GM18526 (cell line): Measurements from ENCODE around the gene SRSF1.

Experiments used
- POLR2A ChIP-seq: IDR thresholded peaks from 3 replicates; pipeline ENCODE4 v1.6.1; 2011; ENCODE audit not compliant: insufficient read length; ENCODE audit errors: extremely low read depth

SRSF1 gene

DNA sequence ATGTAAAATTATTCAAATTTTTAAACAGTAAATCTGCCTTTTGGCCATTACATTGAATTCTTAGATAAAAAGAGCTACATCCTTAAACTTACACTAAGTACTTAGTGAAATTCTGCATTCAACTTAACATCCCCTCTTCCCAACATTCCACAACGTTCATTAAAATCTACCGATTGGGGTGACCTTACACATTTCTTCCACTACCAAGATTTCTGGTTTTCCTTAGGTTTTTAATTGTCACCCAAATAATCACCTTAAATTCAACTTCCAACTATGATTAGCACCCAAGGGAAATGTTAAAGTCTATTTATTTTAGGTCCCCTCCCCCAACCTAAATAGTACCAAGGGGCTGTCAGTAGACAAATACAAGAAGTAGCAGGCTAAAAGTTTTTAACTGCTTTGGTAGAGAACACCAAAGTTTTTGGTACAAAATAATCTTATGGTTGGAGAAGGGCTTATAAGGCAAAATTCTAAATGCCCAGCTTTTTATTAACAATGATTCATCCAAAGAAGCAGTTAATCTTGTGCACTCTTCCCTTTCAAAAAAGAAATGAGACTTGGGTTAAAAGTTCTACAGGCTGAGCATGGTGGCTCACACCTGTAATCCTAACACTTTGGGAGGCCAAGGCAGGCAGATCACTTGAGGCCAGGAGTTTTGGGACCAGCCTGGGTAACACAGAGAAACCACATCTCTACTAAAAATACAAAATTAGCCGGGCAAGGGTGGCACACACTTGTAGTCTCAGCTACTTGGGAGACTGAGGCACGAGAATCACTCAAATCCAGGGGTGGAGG lies 4.7 kb downstream of the SRSF1 start:
- no peak for TF ChIP-seq POLR2A

DNA sequence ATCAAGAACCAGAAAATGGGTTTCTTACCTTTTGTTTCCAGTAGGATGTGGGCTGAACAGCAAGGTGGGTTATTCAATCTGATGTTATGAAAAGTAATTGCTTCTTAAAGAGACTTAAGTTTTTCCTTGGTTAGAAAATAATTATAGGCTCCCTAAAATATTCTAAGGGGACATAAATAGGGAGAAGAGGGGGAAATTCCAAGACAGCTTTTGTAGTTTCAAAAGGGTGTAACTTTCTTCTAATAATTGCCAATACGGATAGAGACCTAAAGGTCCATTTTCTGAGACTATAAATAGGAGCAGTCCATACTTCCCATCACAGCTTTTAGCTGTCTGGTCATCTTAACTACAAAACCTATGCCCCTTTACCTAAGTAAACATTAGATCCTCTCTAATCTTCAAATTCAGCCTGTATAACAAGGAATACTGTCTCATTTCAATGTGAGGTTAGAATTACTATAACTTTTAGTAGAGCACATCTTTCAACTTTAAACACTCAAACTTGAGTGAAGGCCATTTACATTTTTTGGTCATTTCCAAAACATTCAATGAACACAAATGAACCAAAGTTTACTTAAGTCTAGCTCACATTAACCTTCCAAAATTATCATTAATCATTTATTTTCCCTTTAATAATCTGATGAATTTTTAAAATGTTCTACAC lies 5.5 kb downstream of the SRSF1 start:
- TF ChIP-seq POLR2A, result no peak

DNA sequence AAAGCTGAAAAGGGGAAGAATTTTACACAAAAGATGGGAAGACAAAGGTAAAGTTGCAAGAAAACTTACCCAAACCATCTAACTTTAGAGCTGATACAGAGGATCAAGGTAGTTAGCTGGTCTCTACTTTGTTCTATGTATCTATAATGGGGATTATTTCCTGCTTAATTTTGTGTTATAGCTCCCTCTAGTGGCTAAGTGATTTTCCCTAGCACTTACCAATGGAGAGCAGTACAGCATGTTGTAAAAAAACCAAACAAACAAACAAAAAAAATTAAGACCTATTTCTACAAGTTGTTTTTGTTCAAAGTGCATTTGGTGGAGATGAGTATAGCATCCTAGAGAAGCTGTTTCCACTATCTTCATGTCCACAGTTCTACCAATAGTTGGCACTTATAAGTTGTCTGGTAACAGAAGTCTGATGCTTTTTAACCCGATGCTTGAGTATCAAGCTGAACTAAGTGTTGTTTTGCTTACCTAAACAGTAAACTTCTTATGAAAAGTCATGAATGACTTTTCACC lies 7.5 kb downstream of the SRSF1 start:
- TF ChIP-seq POLR2A, result no peak

DNA sequence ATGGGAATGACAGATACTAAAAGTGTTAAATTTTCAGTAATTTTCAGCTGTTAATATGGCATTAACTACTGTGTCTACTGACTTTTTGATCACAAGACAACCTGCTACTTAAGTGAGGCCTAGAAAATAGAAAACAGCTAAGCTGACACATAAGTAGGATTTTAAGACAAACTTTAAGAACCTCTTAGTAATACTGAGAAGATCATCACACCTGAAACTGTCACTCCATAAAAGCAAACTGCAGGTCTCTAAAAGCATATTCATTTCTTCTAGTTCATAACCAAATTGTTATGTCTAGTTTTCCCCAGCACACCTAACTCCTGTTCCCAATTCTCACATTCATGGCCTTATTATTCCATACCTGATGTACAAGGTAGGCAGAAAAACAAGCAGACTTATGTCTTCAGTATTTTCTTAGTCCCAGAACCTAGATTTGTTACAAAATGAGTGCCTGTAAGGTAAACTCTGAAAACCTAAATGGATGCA lies 8.0 kb downstream of the SRSF1 start:
- no peak for TF ChIP-seq POLR2A

DNA sequence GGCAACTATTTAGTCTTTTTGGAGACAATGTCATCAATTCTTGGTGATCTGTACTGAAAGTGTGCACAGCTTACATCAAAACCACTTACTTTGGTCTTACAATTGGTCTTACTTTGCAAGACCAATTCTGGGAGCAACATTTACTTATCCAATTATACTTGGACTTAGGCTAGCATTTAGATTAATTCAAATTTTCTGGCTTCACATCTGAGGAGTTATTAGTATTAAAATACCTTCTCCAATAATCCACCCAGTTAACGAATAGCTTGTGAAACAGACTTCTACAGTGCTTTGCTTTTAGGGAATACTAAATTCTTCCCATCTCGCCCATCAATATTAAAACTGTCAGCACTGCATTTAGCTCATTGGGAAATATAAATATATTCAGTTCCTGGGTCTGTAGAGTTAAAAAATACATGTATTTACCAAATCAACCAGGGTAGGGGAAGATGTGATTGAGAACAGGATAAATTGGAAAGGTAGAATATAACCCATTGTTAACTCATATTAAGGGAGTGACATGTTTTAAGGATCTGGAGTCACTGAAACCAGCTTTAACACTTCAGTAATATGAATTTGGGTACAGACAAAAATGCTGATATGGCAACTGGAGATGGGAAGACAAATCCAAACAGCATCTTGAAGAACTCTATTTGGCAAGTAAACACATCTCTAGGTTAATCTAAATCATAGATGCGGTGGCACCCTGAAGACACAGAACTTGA lies 9.8 kb downstream of the SRSF1 start:
- TF ChIP-seq POLR2A, result no peak

DNA sequence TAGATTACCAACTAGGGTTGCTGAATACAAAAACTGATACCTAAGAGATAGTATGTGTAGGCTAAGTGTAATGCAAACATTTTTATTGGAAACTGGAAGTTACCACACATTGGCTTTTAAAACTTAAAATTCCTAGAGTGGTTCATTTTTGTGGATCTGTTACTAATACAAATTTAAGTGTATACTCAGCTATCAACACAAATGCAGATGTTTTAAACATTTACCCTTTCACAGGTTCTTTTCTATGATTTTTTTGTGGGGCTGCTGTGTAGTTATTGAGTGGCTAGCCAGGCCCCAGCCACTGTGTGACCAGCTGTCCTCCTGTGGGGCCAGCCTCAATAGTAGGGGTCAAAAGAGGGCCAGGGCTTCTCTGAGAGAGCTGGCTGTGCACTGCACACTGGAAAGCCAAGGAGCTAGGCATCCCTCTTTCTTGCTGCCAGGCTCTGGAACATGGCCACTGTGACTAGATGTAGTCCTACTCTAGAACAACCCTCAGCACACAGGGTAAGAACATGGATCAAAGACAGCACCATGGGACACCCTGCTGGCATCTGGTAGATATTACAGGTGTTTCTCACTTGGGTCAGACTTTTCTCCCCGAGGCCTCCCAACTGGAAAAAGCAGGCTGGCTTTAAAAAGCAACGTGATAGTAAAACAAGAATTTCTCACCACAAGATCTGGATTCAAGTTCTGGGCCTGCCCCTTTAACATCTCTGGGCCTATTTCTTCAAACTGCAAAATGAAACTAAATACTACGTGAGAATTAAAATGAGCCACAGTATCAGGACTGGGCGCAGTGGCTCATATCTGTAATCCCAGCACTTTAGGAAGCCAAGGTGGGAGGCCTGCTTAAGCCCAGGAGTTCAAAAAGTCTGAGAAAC lies 11.7 kb downstream of the SRSF1 start:
- TF ChIP-seq POLR2A, result peak; percentile 16

DNA sequence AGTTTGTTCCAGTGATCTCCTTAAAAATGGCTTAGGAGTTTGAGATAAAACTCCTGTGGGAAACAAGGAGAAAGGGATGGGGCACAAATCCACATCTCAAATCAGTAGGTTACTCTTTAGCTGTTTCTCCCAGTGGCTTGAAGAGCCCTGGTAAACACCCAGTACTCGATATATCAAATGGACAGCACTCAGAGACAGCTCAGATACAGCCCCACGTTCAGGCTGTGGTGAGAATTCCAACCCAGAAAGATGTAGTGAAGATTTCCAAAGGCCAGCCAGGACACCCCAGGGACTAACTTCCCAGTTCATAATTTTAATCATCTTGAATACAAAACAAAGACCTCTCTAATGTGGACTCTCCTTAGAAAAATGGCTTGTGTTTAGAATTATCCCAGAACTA lies 12.6 kb downstream of the SRSF1 start:
- TF ChIP-seq POLR2A, result no peak

DNA sequence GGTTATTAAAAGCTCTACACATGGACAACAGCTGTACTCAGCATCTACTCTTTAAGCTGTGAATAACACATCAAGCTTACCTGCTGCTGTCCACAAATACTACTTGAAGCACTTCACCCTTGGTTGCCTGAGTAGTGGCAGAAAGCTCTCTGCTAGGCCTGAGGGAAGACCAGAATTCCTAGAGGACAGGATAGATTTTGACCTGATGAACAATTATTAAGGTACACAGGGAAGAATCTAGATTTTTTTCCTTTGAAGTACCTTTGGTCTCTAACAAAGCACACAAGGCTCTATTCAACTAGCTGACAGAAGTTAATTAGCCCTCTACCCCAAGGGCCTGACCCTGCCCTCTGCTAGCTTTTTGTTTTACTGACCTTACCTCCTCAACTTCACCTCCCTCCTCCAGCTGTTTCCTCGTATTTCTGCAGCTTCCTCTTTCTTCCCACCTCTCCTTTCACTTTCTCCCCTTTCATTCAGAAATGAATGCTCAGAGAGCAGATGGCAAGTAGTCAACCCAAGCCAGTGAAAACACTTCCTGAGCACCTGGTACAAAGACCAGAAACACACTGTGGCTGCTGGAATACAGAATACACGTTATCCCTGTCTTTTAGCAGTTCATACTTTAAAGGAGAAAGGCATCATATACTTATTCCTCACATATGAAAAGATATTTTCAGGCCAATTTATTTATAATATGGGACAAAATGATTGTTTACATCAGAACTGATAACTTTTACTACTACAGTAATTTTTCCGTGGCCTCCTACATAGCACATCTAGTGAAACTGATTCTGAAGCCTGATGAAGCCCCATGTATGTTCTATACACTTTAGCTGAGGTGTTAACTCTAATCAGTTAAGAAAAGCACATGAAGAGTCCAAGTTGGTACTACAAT lies 13.3 kb downstream of the SRSF1 start:
- TF ChIP-seq POLR2A, result no peak

DNA sequence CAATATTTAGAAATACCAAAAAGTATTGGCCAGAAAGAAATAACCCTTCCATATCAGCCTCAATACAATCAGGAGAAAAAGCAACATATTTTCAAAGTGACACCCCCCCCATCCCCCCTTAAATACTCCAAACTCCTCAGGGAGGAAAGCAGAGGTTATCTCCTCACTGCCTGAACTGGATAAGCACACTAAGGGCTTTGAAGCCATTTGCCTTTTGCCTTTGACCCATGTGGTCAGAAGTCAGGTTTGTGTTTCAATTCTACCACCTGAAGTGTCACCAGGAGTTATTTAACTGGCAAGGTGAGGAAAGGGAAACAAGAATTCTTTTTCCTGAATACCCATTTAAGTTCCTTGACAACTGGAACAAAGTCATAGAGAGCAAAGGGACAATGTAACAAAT lies 15.5 kb downstream of the SRSF1 start:
- TF ChIP-seq POLR2A, result no peak

DNA sequence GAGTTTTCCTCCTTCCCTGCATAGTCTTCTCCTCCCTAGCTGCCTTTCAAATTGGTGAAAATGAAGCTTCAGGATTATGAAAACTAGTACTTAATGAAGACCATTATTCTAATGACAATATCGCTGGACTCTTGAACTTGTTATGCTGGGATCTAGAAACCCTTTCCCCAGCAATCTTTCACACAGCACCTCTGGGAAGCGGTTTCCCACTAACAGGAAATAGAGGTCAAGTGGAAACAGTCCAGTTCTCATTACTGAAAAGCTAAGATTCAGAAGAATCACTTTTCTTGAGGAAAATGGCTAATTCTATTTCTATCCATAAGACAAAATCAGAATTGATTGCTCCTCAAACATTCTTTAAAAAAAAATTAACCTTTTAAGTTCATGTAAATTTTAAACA lies 17.0 kb downstream of the SRSF1 start:
- no peak for TF ChIP-seq POLR2A

DNA sequence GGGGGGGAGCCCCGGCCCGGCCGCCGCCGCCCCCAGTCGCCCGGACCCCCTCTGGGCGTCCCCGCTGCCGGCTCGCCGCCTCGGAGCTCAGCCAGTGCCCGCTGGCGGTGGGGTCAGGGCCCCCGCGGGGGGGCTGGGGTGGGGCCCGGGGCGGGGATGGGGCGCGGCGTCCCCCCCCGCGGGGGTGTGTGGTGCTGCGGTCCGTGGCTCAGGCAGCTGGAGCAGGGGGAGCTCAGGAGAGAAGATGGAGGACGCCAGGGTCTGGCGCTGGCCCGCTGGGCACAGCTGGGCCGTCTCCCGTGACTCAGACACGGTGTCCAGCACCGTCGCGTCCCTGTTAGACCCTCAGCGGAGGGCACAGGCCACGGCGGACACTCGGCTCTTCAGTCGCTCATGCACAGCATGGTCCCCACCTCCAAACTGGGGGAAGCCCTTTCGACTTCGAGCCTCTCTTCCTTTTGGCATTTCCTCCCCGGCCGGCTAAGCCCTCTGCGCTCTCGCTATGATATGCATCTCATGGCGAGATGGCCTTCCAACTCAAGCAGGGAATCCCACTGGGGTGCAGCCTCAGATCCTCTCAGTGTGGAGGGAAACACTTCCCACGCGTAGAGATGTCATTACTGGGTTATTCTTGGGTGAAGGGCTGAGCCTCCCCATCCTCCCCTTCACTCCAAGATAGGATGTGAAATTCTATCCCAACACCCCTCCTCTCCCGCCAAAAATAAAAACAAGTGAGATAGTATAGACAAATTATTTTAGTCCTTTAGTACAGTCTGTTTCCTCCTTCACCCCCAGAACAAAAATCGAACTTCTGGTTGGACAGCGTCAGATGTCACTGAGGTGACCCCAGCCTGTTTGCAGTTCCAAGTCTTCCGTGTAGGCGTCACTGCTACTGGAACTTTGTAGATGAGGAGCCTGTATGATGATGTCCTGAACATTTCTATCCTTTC lies 18.5 kb downstream of the SRSF1 start:
- TF ChIP-seq POLR2A, result peak; percentile 79

DNA sequence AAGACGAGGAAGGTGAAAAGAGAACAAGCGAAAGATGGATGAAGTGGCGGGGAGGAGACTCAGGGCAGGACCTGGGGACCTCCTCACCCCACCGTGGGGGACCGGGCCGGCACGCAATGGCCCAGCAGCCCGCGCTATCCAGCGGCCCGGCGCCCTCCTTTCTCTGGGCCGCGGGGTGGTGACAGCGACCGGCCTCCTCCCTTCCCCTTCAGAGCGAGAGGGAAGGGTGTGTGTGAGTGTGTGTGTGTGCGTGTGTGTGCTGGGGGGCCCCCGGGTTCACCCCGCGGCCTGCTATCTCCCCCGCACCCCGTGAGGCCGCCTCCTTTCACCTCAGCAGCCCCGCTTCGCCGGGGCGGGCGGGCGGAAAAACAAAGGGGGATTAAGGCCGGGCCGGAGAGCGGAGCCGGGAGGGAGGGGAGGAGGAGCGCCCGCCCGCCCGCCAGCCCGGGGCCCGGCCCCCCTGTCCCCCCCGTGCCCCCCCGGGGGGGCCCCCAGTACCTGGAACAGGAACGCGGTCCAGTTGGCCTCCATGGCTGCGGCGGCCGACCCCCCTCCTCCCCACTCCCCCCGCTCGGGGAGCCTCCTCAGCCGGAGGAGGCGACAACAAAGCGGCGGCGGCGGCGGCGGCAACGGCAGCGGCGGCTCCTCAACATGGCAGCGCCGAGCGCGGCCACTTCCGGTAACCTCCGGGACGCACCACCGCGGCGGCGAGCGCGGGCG lies 19.3 kb downstream of the SRSF1 start, which contains the start of gene VEZF1:
VEZF1 (minus strand) TSS at position 674 of the 720 bp plus-strand sequence; CDS start at position 531, 143 bp downstream.
- TF ChIP-seq POLR2A, result no peak
